CD4-positive, alpha-beta T cell treated with Interleukin-4 for 4 hours (primary cell): ENCODE data around the gene CGB3.

Source experiments
- DNase-seq: peaks from one replicate; pipeline ENCODE4 v3.0.0-alpha.2; 2020

CGB3 gene

DNA sequence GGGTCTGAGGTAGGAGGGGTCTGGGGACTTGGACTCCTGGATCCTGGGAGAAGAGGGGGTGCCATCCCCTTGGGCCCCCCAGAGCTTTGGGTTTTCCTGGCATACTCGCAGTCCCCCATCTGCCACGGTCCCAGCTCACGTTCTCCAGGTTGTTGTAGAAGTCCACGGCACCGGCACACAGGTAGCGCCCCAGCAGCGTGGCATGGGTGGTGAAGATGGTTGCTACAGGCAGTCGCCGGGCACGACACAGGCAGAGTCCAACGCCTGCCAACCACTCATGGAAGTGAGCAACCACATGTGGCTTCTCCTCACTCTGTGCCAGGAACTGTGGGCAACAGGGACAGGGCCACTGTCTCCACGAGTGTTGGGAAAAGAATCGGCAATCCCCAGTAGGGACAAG lies 38.4 kb downstream of the CGB3 start:
- DNase-seq = no peak

- no peak for DNase-seq
Observed at GRCh38 chr19:48982280-48982679, 41.9 kb downstream of the CGB3 start.

DNA sequence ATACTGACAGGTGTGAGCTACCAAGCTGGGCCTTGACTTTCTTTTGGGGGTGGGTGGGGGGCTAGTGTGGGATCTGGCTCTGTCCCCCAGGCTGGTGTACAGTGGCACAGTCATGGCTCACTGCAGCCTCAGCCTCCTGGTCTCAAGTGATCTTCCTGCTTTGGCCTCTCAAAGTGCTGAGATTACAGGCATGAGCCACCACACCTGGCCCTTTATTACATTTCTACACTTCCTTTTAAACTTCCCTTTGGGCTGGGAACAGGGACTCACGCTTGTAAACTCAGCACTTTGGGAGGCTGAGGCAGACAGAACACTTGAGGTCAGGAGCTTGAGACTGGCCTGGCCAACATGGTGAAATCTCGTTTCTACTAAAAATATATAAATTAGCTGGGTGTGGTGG lies 47.1 kb downstream of the CGB3 start:
- DNase-seq = no peak

- no peak for DNase-seq
Observed at GRCh38 chr19:48975947-48976847, 47.9 kb downstream of the CGB3 start.
